ENCODE results near the gene TOPBP1.

- TF ChIP-seq CTCF (IDR thresholded peaks at IDR 0.05), result no peak
- no peak for TF ChIP-seq POLR2A (IDR thresholded peaks at IDR 0.05)
Measured at GRCh38 chr3:133701435-133702358, 40.0 kb upstream of the TOPBP1 start.
